Skin of body (tissue), 2 donors: ENCODE measurements around the gene FNDC10. TPM values are rescaled to one million over a fixed set of nuclear protein-coding genes. Genes with fewer than 3 reads are reported as not detected.
"Not testable (repeated sequence)": the region's sequence is repeated elsewhere in the genome, so short reads cannot be mapped to it uniquely, and the experiment has no call there.

Source experiments
- DNase-seq: peaks from one replicate; lab custom pipeline; 2025; lab: John Stamatoyannopoulos, UW
- total RNA-seq: library from RNA; depleted of rRNA; stranded (reverse); fragments of >200 nt; gene quantifications from one replicate; pipeline ENCODE4 v1.2.3, GENCODE V29; 2014

Gene FNDC10
- 0.99 TPM for total RNA-seq

GRCh38 chr1:1599935-1600860 lies at the start of gene FNDC10:
FNDC10 (minus strand) TSS chr1:1600135; CDS start chr1:1600015, 120 bp downstream.
- DNase-seq: no peak

- not testable (repeated sequence) for DNase-seq
Measured at GRCh38 chr1:1648265-1648664, 48.3 kb upstream of the FNDC10 start.

- DNase-seq: not testable (repeated sequence)
Measured at GRCh38 chr1:1647567-1648241, 47.8 kb upstream of the FNDC10 start.

- not testable (repeated sequence) for DNase-seq
Measured at GRCh38 chr1:1646326-1646725, 46.4 kb upstream of the FNDC10 start.

- DNase-seq: not testable (repeated sequence)
Measured at GRCh38 chr1:1640711-1641461, 41.0 kb upstream of the FNDC10 start.

GRCh38 chr1:1640081-1640480 lies 40.1 kb upstream of the FNDC10 start:
- DNase-seq: not testable (repeated sequence)

- not testable (repeated sequence) for DNase-seq
Measured at GRCh38 chr1:1639368-1639767, 39.4 kb upstream of the FNDC10 start.

- DNase-seq: not testable (repeated sequence)
Measured at GRCh38 chr1:1638528-1638927, 38.6 kb upstream of the FNDC10 start.

- DNase-seq: not testable (repeated sequence)
Measured at GRCh38 chr1:1637479-1637875, 37.5 kb upstream of the FNDC10 start.

GRCh38 chr1:1636621-1637478 lies 36.9 kb upstream of the FNDC10 start:
- not testable (repeated sequence) for DNase-seq

- not testable (repeated sequence) for DNase-seq
Measured at GRCh38 chr1:1634613-1635012, 34.7 kb upstream of the FNDC10 start.

GRCh38 chr1:1633409-1633808 lies 33.5 kb upstream of the FNDC10 start:
- DNase-seq: not testable (repeated sequence)

- no peak for DNase-seq
Measured at GRCh38 chr1:1631782-1632420, 32.0 kb upstream of the FNDC10 start, which contains the start of gene MMP23B. MMP23B (plus strand) TSS chr1:1632173; CDS start chr1:1632219, 46 bp downstream.

- peak; percentile 77 for DNase-seq
Measured at GRCh38 chr1:1630965-1631781, 31.2 kb upstream of the FNDC10 start.

- DNase-seq: peak; percentile 83
Measured at GRCh38 chr1:1630191-1630964, 30.4 kb upstream of the FNDC10 start.

- no peak for DNase-seq
Measured at GRCh38 chr1:1629430-1630190, 29.7 kb upstream of the FNDC10 start.

GRCh38 chr1:1628754-1629429 lies 29.0 kb upstream of the FNDC10 start:
- no peak for DNase-seq
